ENCODE results near the gene NCKAP5.
"Not testable (repeated sequence)": the region's sequence is repeated elsewhere in the genome, so short reads cannot be mapped to it uniquely, and the experiment has no call there.

NCKAP5 gene

GRCh38 chr2:133475610-133476009 lies 92.7 kb downstream of the NCKAP5 start:
- Histone ChIP-seq H3K4me1 (ENCODE audit: control insufficient read depth in 1 of 2, insufficient read depth in 2 of 2, low read length in 2 of 2) (no peaks in the 10 kb centered on the region), H3K4me3 (ENCODE audit: low read depth in 1 of 2, low read length in 2 of 2) (no peak overlapping the region), H3K9ac (ENCODE audit: low read depth in 1 of 2, low read length in 2 of 2) (no peak overlapping the region), H3K27me3 (ENCODE audit: control insufficient read depth in 1 of 2, insufficient read depth in 2 of 2, low read length in 2 of 2) (peaks cover 0 to 3% of the 10 kb centered on the region in 2 donors), H3K27ac (ENCODE audit: low read depth, low read length) (no peak overlapping the region), H3K9me3 (ENCODE audit: control insufficient read depth in 1 of 2, low read length in 2 of 2) (no peaks in the 10 kb centered on the region), H3K36me3 (ENCODE audit: control insufficient read depth in 1 of 2, insufficient read depth in 2 of 2, low read length in 2 of 2) (no peaks in the 10 kb centered on the region)

- not testable (repeated sequence) for H3K4me1 ChIP-seq (ENCODE audit: control insufficient read depth in 1 of 2, insufficient read depth in 2 of 2, low read length in 2 of 2); H3K36me3 ChIP-seq (ENCODE audit: control insufficient read depth in 1 of 2, insufficient read depth in 2 of 2, low read length in 2 of 2); H3K27me3 ChIP-seq (ENCODE audit: control insufficient read depth in 1 of 2, insufficient read depth in 2 of 2, low read length in 2 of 2); H3K27ac ChIP-seq (ENCODE audit: low read depth, low read length); H3K4me3 ChIP-seq (ENCODE audit: low read depth in 1 of 2, low read length in 2 of 2); H3K9ac ChIP-seq (ENCODE audit: low read depth in 1 of 2, low read length in 2 of 2); H3K9me3 ChIP-seq (ENCODE audit: control insufficient read depth in 1 of 2, low read length in 2 of 2)
These were observed 97.8 kb downstream of the NCKAP5 start for GRCh38 chr2:133470446-133470845.

- no peaks in the 10 kb centered on the region for H3K36me3 ChIP-seq (ENCODE audit: control insufficient read depth in 1 of 2, insufficient read depth in 2 of 2, low read length in 2 of 2)
- no peaks in the 10 kb centered on the region for H3K4me1 ChIP-seq (ENCODE audit: control insufficient read depth in 1 of 2, insufficient read depth in 2 of 2, low read length in 2 of 2)
- H3K27me3 ChIP-seq (ENCODE audit: control insufficient read depth in 1 of 2, insufficient read depth in 2 of 2, low read length in 2 of 2): no peaks in the 10 kb centered on the region
- H3K9me3 ChIP-seq (ENCODE audit: control insufficient read depth in 1 of 2, low read length in 2 of 2): no peaks in the 10 kb centered on the region
- no peak overlapping the region for H3K9ac ChIP-seq (ENCODE audit: low read depth in 1 of 2, low read length in 2 of 2)
- H3K27ac ChIP-seq (ENCODE audit: low read depth, low read length): no peak overlapping the region
- no peak overlapping the region for H3K4me3 ChIP-seq (ENCODE audit: low read depth in 1 of 2, low read length in 2 of 2)
These were observed 105.5 kb downstream of the NCKAP5 start for GRCh38 chr2:133462811-133463210.

GRCh38 chr2:133461484-133461883 lies 106.8 kb downstream of the NCKAP5 start:
- Histone ChIP-seq H3K27ac (ENCODE audit: low read depth, low read length) (no peak overlapping the region), H3K9ac (ENCODE audit: low read depth in 1 of 2, low read length in 2 of 2) (no peak overlapping the region), H3K9me3 (ENCODE audit: control insufficient read depth in 1 of 2, low read length in 2 of 2) (no peaks in the 10 kb centered on the region), H3K4me3 (ENCODE audit: low read depth in 1 of 2, low read length in 2 of 2) (no peak overlapping the region), H3K4me1 (ENCODE audit: control insufficient read depth in 1 of 2, insufficient read depth in 2 of 2, low read length in 2 of 2) (no peaks in the 10 kb centered on the region), H3K27me3 (ENCODE audit: control insufficient read depth in 1 of 2, insufficient read depth in 2 of 2, low read length in 2 of 2) (no peaks in the 10 kb centered on the region), H3K36me3 (ENCODE audit: control insufficient read depth in 1 of 2, insufficient read depth in 2 of 2, low read length in 2 of 2) (no peaks in the 10 kb centered on the region)

GRCh38 chr2:133459590-133459989 lies 108.7 kb downstream of the NCKAP5 start:
- no peaks in the 10 kb centered on the region for H3K27me3 ChIP-seq (ENCODE audit: control insufficient read depth in 1 of 2, insufficient read depth in 2 of 2, low read length in 2 of 2)
- H3K36me3 ChIP-seq (ENCODE audit: control insufficient read depth in 1 of 2, insufficient read depth in 2 of 2, low read length in 2 of 2): no peaks in the 10 kb centered on the region
- H3K4me3 ChIP-seq (ENCODE audit: low read depth in 1 of 2, low read length in 2 of 2): no peak overlapping the region
- H3K4me1 ChIP-seq (ENCODE audit: control insufficient read depth in 1 of 2, insufficient read depth in 2 of 2, low read length in 2 of 2): no peaks in the 10 kb centered on the region
- H3K9ac ChIP-seq (ENCODE audit: low read depth in 1 of 2, low read length in 2 of 2): no peak overlapping the region
- no peak overlapping the region for H3K27ac ChIP-seq (ENCODE audit: low read depth, low read length)
- no peaks in the 10 kb centered on the region for H3K9me3 ChIP-seq (ENCODE audit: control insufficient read depth in 1 of 2, low read length in 2 of 2)

GRCh38 chr2:133458280-133458679 lies 110.0 kb downstream of the NCKAP5 start:
- no peaks in the 10 kb centered on the region for H3K27me3 ChIP-seq (ENCODE audit: control insufficient read depth in 1 of 2, insufficient read depth in 2 of 2, low read length in 2 of 2)
- no peaks in the 10 kb centered on the region for H3K4me1 ChIP-seq (ENCODE audit: control insufficient read depth in 1 of 2, insufficient read depth in 2 of 2, low read length in 2 of 2)
- H3K9me3 ChIP-seq (ENCODE audit: control insufficient read depth in 1 of 2, low read length in 2 of 2): no peaks in the 10 kb centered on the region
- no peak overlapping the region for H3K4me3 ChIP-seq (ENCODE audit: low read depth in 1 of 2, low read length in 2 of 2)
- no peak overlapping the region for H3K9ac ChIP-seq (ENCODE audit: low read depth in 1 of 2, low read length in 2 of 2)
- no peaks in the 10 kb centered on the region for H3K36me3 ChIP-seq (ENCODE audit: control insufficient read depth in 1 of 2, insufficient read depth in 2 of 2, low read length in 2 of 2)
- H3K27ac ChIP-seq (ENCODE audit: low read depth, low read length): no peak overlapping the region

GRCh38 chr2:133457861-133458260 lies 110.4 kb downstream of the NCKAP5 start:
- Histone ChIP-seq H3K9ac (ENCODE audit: low read depth in 1 of 2, low read length in 2 of 2) (no peak overlapping the region), H3K9me3 (ENCODE audit: control insufficient read depth in 1 of 2, low read length in 2 of 2) (no peaks in the 10 kb centered on the region), H3K4me3 (ENCODE audit: low read depth in 1 of 2, low read length in 2 of 2) (no peak overlapping the region), H3K27me3 (ENCODE audit: control insufficient read depth in 1 of 2, insufficient read depth in 2 of 2, low read length in 2 of 2) (no peaks in the 10 kb centered on the region), H3K27ac (ENCODE audit: low read depth, low read length) (no peak overlapping the region), H3K36me3 (ENCODE audit: control insufficient read depth in 1 of 2, insufficient read depth in 2 of 2, low read length in 2 of 2) (no peaks in the 10 kb centered on the region), H3K4me1 (ENCODE audit: control insufficient read depth in 1 of 2, insufficient read depth in 2 of 2, low read length in 2 of 2) (no peaks in the 10 kb centered on the region)

GRCh38 chr2:133456971-133457370 lies 111.3 kb downstream of the NCKAP5 start:
- Histone ChIP-seq H3K4me3 (ENCODE audit: low read depth in 1 of 2, low read length in 2 of 2) (no peak overlapping the region), H3K9ac (ENCODE audit: low read depth in 1 of 2, low read length in 2 of 2) (no peak overlapping the region), H3K36me3 (ENCODE audit: control insufficient read depth in 1 of 2, insufficient read depth in 2 of 2, low read length in 2 of 2) (no peaks in the 10 kb centered on the region), H3K4me1 (ENCODE audit: control insufficient read depth in 1 of 2, insufficient read depth in 2 of 2, low read length in 2 of 2) (no peaks in the 10 kb centered on the region), H3K27ac (ENCODE audit: low read depth, low read length) (no peak overlapping the region), H3K27me3 (ENCODE audit: control insufficient read depth in 1 of 2, insufficient read depth in 2 of 2, low read length in 2 of 2) (no peaks in the 10 kb centered on the region), H3K9me3 (ENCODE audit: control insufficient read depth in 1 of 2, low read length in 2 of 2) (no peaks in the 10 kb centered on the region)

GRCh38 chr2:133456156-133456555 lies 112.1 kb downstream of the NCKAP5 start:
- Histone ChIP-seq H3K4me1 (ENCODE audit: control insufficient read depth in 1 of 2, insufficient read depth in 2 of 2, low read length in 2 of 2) (no peaks in the 10 kb centered on the region), H3K9ac (ENCODE audit: low read depth in 1 of 2, low read length in 2 of 2) (no peak overlapping the region), H3K27me3 (ENCODE audit: control insufficient read depth in 1 of 2, insufficient read depth in 2 of 2, low read length in 2 of 2) (no peaks in the 10 kb centered on the region), H3K27ac (ENCODE audit: low read depth, low read length) (no peak overlapping the region), H3K36me3 (ENCODE audit: control insufficient read depth in 1 of 2, insufficient read depth in 2 of 2, low read length in 2 of 2) (no peaks in the 10 kb centered on the region), H3K9me3 (ENCODE audit: control insufficient read depth in 1 of 2, low read length in 2 of 2) (no peaks in the 10 kb centered on the region), H3K4me3 (ENCODE audit: low read depth in 1 of 2, low read length in 2 of 2) (no peak overlapping the region)

- Histone ChIP-seq H3K9ac (ENCODE audit: low read depth in 1 of 2, low read length in 2 of 2) (no peak overlapping the region), H3K27ac (ENCODE audit: low read depth, low read length) (no peak overlapping the region), H3K4me3 (ENCODE audit: low read depth in 1 of 2, low read length in 2 of 2) (no peak overlapping the region), H3K27me3 (ENCODE audit: control insufficient read depth in 1 of 2, insufficient read depth in 2 of 2, low read length in 2 of 2) (no peaks in the 10 kb centered on the region), H3K9me3 (ENCODE audit: control insufficient read depth in 1 of 2, low read length in 2 of 2) (no peaks in the 10 kb centered on the region), H3K36me3 (ENCODE audit: control insufficient read depth in 1 of 2, insufficient read depth in 2 of 2, low read length in 2 of 2) (no peaks in the 10 kb centered on the region), H3K4me1 (ENCODE audit: control insufficient read depth in 1 of 2, insufficient read depth in 2 of 2, low read length in 2 of 2) (no peaks in the 10 kb centered on the region)
These were observed 115.2 kb downstream of the NCKAP5 start for GRCh38 chr2:133453032-133453431.

- Histone ChIP-seq H3K36me3 (ENCODE audit: control insufficient read depth in 1 of 2, insufficient read depth in 2 of 2, low read length in 2 of 2) (no peaks in the 10 kb centered on the region), H3K27ac (ENCODE audit: low read depth, low read length) (no peak overlapping the region), H3K4me3 (ENCODE audit: low read depth in 1 of 2, low read length in 2 of 2) (no peak overlapping the region), H3K9me3 (ENCODE audit: control insufficient read depth in 1 of 2, low read length in 2 of 2) (no peaks in the 10 kb centered on the region), H3K27me3 (ENCODE audit: control insufficient read depth in 1 of 2, insufficient read depth in 2 of 2, low read length in 2 of 2) (no peaks in the 10 kb centered on the region), H3K9ac (ENCODE audit: low read depth in 1 of 2, low read length in 2 of 2) (no peak overlapping the region), H3K4me1 (ENCODE audit: control insufficient read depth in 1 of 2, insufficient read depth in 2 of 2, low read length in 2 of 2) (no peaks in the 10 kb centered on the region)
These were observed 115.7 kb downstream of the NCKAP5 start for GRCh38 chr2:133452583-133452982.
